Measurements from ENCODE around the gene RALGAPA2.

The RALGAPA2 gene

DNA sequence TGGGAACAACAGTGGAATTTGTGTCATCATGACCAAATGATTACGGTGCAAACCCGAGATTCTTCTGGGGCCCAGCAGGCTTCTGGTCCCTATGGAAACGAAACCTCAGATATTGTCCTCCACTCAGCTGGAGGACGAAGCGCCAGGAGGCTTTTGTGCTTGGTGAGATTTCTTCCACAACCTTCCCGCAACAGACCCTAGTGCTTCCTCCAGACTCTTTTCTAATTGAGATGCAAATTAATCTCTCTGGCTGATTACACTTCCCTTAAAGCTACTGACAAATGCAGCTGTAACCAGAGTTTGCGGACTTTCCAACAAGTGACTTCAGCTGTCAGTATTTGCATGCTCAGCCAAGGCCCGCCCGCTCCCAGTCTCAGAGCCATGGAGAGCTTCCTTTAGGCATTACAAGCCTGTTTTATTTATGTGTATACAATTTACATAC is 248.5 kb downstream of the RALGAPA2 start:
- TF ChIP-seq, protein P1, sequence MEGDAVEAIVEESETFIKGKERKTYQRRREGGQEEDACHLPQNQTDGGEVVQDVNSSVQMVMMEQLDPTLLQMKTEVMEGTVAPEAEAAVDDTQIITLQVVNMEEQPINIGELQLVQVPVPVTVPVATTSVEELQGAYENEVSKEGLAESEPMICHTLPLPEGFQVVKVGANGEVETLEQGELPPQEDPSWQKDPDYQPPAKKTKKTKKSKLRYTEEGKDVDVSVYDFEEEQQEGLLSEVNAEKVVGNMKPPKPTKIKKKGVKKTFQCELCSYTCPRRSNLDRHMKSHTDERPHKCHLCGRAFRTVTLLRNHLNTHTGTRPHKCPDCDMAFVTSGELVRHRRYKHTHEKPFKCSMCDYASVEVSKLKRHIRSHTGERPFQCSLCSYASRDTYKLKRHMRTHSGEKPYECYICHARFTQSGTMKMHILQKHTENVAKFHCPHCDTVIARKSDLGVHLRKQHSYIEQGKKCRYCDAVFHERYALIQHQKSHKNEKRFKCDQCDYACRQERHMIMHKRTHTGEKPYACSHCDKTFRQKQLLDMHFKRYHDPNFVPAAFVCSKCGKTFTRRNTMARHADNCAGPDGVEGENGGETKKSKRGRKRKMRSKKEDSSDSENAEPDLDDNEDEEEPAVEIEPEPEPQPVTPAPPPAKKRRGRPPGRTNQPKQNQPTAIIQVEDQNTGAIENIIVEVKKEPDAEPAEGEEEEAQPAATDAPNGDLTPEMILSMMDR (IDR thresholded peaks at IDR 0.05; ENCODE audit: control insufficient read depth, insufficient read depth, low read depth, low read length, missing control alignments): no peak
- no peak overlapping the region for H3K4me3 ChIP-seq (ENCODE audit: control insufficient read depth, low read depth, low read length)
- DNase-seq (ENCODE audit: low read depth): no peak

DNA sequence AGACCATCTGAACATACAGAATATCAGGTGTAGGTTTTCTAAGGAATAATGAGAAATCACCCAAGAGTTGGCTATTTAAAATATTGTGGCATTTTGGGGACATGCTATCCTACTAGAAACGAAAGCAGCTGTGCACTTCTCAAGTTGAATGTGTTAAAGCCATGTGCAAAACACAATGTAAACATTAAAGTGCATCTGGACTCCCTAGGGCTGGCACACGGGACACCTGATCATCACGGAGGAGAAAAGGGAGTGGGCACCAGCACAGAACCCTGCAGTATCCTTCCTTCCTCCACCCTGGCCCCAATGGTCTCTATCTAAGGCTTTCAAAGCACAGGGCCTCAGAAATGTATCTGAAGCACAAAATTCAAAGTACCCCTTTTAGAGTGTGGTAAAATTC is 250.3 kb downstream of the RALGAPA2 start:
- no peak overlapping the region for H3K4me3 ChIP-seq (ENCODE audit: control insufficient read depth, low read depth, low read length)
- TF ChIP-seq, protein P1 (IDR thresholded peaks at IDR 0.05; ENCODE audit: control insufficient read depth, insufficient read depth, low read depth, low read length, missing control alignments): no peak
- no peak for DNase-seq (ENCODE audit: low read depth)

DNA sequence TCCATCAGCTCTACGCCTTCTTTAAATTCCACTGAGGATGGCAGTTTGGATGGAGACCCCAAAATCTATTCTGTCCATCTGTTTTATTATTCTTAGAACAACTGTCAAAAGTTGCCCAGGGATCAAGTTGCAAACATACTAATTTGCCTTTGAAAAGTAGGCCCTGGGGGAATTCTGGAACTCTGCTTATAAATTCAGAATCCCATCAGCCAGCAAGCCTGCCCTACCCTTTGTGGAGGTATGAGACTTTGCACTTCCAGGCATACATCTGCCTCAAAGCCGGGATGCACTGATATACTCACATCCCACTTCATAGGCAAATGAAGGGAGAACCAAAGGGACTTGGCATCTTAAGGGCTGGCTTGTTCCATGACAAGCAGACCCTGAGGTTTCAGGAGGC is 250.9 kb downstream of the RALGAPA2 start:
- H3K4me3 ChIP-seq (ENCODE audit: control insufficient read depth, low read depth, low read length): no peak overlapping the region
- DNase-seq (ENCODE audit: low read depth): no peak
- TF ChIP-seq, protein P1 (IDR thresholded peaks at IDR 0.05; ENCODE audit: control insufficient read depth, insufficient read depth, low read depth, low read length, missing control alignments): no peak

DNA sequence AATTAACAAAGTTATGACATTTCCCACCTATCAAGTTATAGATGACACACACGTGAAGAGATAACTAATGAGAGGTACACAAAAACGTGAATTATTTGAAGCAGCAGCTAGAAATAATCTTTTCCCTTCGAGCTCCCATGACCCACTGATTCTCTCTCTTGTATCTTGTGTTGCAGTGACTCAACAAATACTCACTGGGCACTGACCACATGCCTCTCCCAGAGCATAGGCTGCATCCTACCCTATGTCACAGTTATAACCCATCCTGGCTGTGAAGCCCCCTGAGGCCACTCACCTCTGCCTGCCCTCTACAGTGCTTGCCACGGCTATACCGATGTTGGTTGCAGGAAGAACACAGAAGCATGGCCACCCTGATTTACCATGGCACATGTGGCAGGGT is 252.7 kb downstream of the RALGAPA2 start:
- no peak overlapping the region for H3K4me3 ChIP-seq (ENCODE audit: control insufficient read depth, low read depth, low read length)
- DNase-seq (ENCODE audit: low read depth): no peak
- TF ChIP-seq, protein P1 (IDR thresholded peaks at IDR 0.05; ENCODE audit: control insufficient read depth, insufficient read depth, low read depth, low read length, missing control alignments): no peak

DNA sequence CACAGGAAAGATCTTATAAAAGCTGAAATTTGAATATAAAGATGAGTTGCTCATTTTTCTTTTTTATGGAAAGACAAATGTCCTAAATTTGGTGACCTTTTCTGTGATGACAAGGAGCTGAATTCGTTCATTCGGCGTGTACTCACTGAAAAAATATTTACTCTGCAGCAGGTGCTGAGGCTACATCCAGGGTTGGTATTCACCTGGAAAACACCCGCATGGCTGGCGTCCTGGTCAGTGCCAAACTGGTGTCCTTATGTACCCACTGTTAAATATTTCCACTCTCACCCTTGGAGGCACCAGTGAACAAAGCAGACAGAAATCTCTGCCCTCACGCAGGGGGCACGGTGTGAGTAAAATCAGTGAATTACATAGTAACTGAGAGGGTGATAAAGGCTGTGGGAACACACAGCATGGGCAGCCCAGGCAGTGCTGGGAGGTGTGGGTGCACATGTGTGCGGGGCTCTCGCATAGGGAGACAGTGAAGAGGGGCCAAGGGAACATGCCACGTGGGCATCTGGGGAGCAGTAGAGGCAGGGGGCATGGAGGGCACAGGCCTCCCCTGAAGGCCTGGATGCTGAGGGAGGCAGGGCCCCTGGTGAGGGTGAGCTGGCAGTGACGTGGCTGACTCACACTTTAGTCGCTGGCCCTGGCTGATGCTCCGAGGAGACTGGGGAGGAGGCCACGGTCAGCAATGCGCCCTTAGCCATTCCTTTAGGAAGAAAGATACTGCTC is 254.9 kb downstream of the RALGAPA2 start:
- TF ChIP-seq, protein P1 (IDR thresholded peaks at IDR 0.05; ENCODE audit: control insufficient read depth, insufficient read depth, low read depth, low read length, missing control alignments): no peak
- no peak overlapping the region for H3K4me3 ChIP-seq (ENCODE audit: control insufficient read depth, low read depth, low read length)
- DNase-seq (ENCODE audit: low read depth): no peak

DNA sequence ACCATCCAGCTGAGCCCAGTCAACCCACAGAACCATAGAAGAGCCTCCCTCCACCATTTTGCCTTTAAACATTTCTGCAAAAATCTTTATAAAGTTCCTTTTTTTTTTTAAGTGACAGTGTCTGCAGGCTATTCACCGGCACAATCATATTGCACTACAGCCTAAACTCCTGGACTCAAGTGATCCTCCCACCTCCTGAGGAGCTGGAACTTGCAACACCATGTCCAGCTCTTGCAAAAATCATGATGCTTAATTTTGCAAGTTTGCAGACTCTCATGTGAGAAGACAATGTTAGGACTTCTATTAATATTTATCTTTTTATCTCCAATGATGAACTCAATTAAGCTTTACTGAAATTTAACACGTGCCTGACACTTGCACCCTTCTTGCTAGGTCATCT is 255.7 kb downstream of the RALGAPA2 start:
- no peak overlapping the region for H3K4me3 ChIP-seq (ENCODE audit: control insufficient read depth, low read depth, low read length)
- DNase-seq (ENCODE audit: low read depth): no peak
- TF ChIP-seq, protein P1 (IDR thresholded peaks at IDR 0.05; ENCODE audit: control insufficient read depth, insufficient read depth, low read depth, low read length, missing control alignments): no peak

Measured in AG09309 (cell line).